K562 (cell line): ENCODE measurements around the gene TARBP2. TPM values are rescaled to one million over a fixed set of nuclear protein-coding genes. Genes with fewer than 3 reads are reported as not detected.

ENCODE experiments used
- ASH1L ChIP-seq: fragments of 450-650 bp; IDR thresholded peaks from 2 replicates; pipeline ENCODE4 v1.6.1; 2018; ENCODE audit warnings: borderline replicate concordance, mild to moderate bottlenecking, low read depth; ENCODE audit not compliant: partially characterized antibody
- BCL6 ChIP-seq: fragments of 250-450 bp; sonication (Bioruptor Pico); IDR thresholded peaks from 2 replicates; pipeline ENCODE4 v1.4.0; 2020
- FOXA1 ChIP-seq: fragments of 450-650 bp; IDR thresholded peaks from 2 replicates; pipeline ENCODE4 v1.6.1; 2016; ENCODE audit warnings: mild to moderate bottlenecking, borderline replicate concordance
- GTF2E2 ChIP-seq: fragments of 200-800 bp; sonication (Bioruptor generic); IDR thresholded peaks from 2 replicates; pipeline ENCODE4 v1.6.1; 2016; ENCODE audit warnings: missing genetic modification characterization, missing compliant biosample characterization
- HDAC2 ChIP-seq: fragments of 450-650 bp; IDR thresholded peaks from 2 replicates; pipeline ENCODE4 v1.6.1; 2016; ENCODE audit warnings: mild to moderate bottlenecking
- KLF1 ChIP-seq: fragments of 450-650 bp; IDR thresholded peaks from 2 replicates; pipeline ENCODE4 v1.6.1; 2016; ENCODE audit warnings: missing genetic modification characterization, missing compliant biosample characterization
- L3MBTL2 ChIP-seq: fragments of 450-650 bp; IDR thresholded peaks from 2 replicates; pipeline ENCODE4 v1.6.1; 2016; ENCODE audit warnings: mild to moderate bottlenecking, moderate library complexity
- NR3C1 ChIP-seq: sonication (generic); formaldehyde crosslinking; IDR thresholded peaks from 2 replicates; pipeline ENCODE4 v1.8.1; 2022; ENCODE audit warnings: missing genetic modification reagents
- PHTF2 ChIP-seq: fragments of 250-450 bp; sonication (Bioruptor Pico); IDR thresholded peaks from 2 replicates; pipeline ENCODE4 v1.5.0; 2021; ENCODE audit warnings: mild to moderate bottlenecking
- RAD21 ChIP-seq, 2 experiments: fragments of 250-450 bp in 1 of 2; fragments of 450-650 bp in 1 of 2; sonication (Bioruptor Pico) in 1 of 2; formaldehyde crosslinking in 1 of 2; IDR thresholded peaks in 1 of 2; conservative IDR thresholded peaks in 1 of 2; 2 replicates each; pipeline versions ENCODE4 v1.4.0 to v1.8.0; 2020 to 2022; ENCODE audit warnings: mild to moderate bottlenecking in 2 of 2, moderate library complexity in 1 of 2
- SMAD1 ChIP-seq: fragments of 150-350 bp; IDR thresholded peaks from 2 replicates; pipeline ENCODE4 v1.6.1; 2014; ENCODE audit warnings: low read length, low read depth; ENCODE audit not compliant: partially characterized antibody
- SREBF2 ChIP-seq: sonication (generic); formaldehyde crosslinking; IDR thresholded peaks from 2 replicates; pipeline ENCODE4 v1.4.0; 2020; ENCODE audit warnings: mild to moderate bottlenecking, missing genetic modification reagents
- TSC22D4 ChIP-seq: fragments of 450-650 bp; IDR thresholded peaks from 2 replicates; pipeline ENCODE4 v1.6.1; 2016; ENCODE audit warnings: missing genetic modification characterization, missing biosample characterization, control low read depth
- ZKSCAN8 ChIP-seq: fragments of 200-800 bp; sonication (Bioruptor generic); IDR thresholded peaks from 2 replicates; pipeline ENCODE4 v1.6.1; 2016; ENCODE audit warnings: missing genetic modification characterization, missing compliant biosample characterization
- ZNF23 ChIP-seq: fragments of 250-450 bp; sonication (Bioruptor Pico); IDR thresholded peaks from 2 replicates; pipeline ENCODE4 v1.4.0; 2020; ENCODE audit warnings: mild to moderate bottlenecking
- ZNF77 ChIP-seq: fragments of 250-450 bp; sonication (Bioruptor Pico); IDR thresholded peaks from 2 replicates; pipeline ENCODE4 v1.5.0; 2020
- ZNF778 ChIP-seq: fragments of 450-650 bp; formaldehyde crosslinking; IDR thresholded peaks from 2 replicates; pipeline ENCODE4 v1.4.0; 2020; ENCODE audit warnings: mild to moderate bottlenecking, moderate library complexity
- polyA plus RNA-seq, 8 experiments: library from polyadenylated mRNA; depleted of rRNA in 4 of 8; stranded (reverse) in 5 of 8; unstranded in 3 of 8; fragments of >200 nt; fragmentation: Nextera tagmentation in 2 of 8; fragmentation: Illumina TruSeq in 1 of 8; extraction: Ambion mirVana in 2 of 8; extraction: Trizol in 1 of 8; gene quantifications; 2 replicates each; pipeline versions ENCODE4 v1.2.1 to v1.2.3, GENCODE V29; 2011 to 2014; ENCODE audit warnings: inconsistent platforms in 1 of 8, missing spikeins in 1 of 8
- total RNA-seq, 7 experiments: library from RNA; depleted of rRNA in 6 of 7; stranded (reverse); fragments of >200 nt in 6 of 7; fragmentation: Illumina TruSeq in 2 of 7; extraction: Trizol in 2 of 7; gene quantifications; 2 replicates each; pipeline versions ENCODE4 v1.2.1 to v1.2.3, GENCODE V29; 2011 to 2021; ENCODE audit warnings: low replicate concordance in 1 of 7
- TF ChIP-seq, protein P1 (sequence below): sonication (generic); formaldehyde crosslinking; IDR thresholded peaks from 2 replicates; pipeline ENCODE4 v1.8.1; 2023; ENCODE audit warnings: mild to moderate bottlenecking, missing genetic modification reagents
- TF ChIP-seq, protein P2 (sequence below): fragments of 450-650 bp; IDR thresholded peaks from 2 replicates; pipeline ENCODE4 v1.6.1; 2016; ENCODE audit warnings: low read depth, mild to moderate bottlenecking, moderate library complexity
- TF ChIP-seq, protein P3 (sequence below): fragments of 150-350 bp; IDR thresholded peaks from 2 replicates; pipeline ENCODE4 v1.6.1; 2014; ENCODE audit warnings: low read depth, mild to moderate bottlenecking, low read length, borderline replicate concordance
- TF ChIP-seq, protein P4 (sequence below): fragments of 450-650 bp; conservative IDR thresholded peaks from 2 replicates; pipeline ENCODE4 v1.6.1; 2016; ENCODE audit warnings: missing genetic modification characterization, low read depth, mild to moderate bottlenecking, missing compliant biosample characterization, moderate library complexity

TARBP2 gene
- total and polyA plus RNA-seq, 9 of the 15 experiments (the other 6 are each of a cell fraction or from before 2014, with no cell fraction given): 5.6 to 69.0 (median 44.6) TPM

DNA sequence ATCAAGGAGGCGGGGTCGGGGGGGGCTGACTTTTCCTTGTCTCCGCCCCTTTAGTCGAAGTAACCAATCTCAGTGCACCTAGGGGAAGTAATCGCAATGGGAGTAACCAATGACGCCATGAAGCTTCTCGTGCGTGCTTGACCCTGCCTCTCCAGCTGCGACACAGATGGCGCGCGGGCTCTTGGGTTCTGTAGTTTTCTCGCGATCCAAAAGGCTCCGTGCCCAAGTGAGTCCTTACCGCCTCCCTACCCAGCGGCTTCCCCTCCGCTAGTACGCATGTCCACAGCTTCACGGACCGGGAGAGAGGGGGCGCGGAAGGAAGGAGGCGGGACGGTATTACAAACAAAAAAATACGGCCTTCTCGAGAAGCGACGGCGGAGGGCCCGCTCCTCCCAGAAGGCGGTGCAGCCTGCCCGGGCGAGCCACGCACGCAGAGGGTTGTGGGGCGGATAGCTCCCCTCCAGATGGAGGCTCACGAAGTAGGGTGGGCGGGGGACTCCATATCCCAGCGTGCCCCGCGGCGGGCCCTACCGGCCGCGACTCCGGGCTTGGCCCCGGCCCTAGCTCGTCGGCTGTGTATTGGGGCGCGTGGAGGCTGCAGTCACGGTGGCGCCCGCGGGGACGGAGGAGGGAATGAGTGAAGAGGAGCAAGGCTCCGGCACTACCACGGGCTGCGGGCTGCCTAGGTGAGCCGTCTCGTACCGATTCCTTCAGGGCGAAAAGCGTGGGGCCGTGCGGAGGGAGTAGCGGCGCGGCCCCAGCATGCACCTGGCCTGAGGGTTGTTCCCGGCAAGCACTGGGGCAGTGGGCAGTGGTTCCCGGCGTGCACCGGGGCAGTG, at the start of gene TARBP2 (continued):
- no peak for TF ChIP-seq ZNF778 (CRISPR knock-in tag)
- TF ChIP-seq TSC22D4 (tag): no peak
- no peak for TF ChIP-seq NR3C1 (CRISPR knock-in tag)
- TF ChIP-seq ZNF77 (CRISPR knock-in tag): no peak
- no peak for TF ChIP-seq FOXA1
- TF ChIP-seq ZKSCAN8: no peak; the same call in 1 of the 2 replicates
- TF ChIP-seq GTF2E2 (tag): peak; percentile 88; the same call in 1 of the 2 replicates
- TF ChIP-seq, protein P1, sequence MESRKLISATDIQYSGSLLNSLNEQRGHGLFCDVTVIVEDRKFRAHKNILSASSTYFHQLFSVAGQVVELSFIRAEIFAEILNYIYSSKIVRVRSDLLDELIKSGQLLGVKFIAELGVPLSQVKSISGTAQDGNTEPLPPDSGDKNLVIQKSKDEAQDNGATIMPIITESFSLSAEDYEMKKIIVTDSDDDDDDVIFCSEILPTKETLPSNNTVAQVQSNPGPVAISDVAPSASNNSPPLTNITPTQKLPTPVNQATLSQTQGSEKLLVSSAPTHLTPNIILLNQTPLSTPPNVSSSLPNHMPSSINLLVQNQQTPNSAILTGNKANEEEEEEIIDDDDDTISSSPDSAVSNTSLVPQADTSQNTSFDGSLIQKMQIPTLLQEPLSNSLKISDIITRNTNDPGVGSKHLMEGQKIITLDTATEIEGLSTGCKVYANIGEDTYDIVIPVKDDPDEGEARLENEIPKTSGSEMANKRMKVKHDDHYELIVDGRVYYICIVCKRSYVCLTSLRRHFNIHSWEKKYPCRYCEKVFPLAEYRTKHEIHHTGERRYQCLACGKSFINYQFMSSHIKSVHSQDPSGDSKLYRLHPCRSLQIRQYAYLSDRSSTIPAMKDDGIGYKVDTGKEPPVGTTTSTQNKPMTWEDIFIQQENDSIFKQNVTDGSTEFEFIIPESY (CRISPR knock-in tag): peak; percentile 65; the same call in 1 of the 2 replicates
- peak; percentile 25 for TF ChIP-seq ASH1L
- no peak for TF ChIP-seq BCL6 (CRISPR knock-in tag)
- no peak for TF ChIP-seq PHTF2 (CRISPR knock-in tag)
- TF ChIP-seq L3MBTL2: peak; percentile 94
- TF ChIP-seq, protein P2, sequence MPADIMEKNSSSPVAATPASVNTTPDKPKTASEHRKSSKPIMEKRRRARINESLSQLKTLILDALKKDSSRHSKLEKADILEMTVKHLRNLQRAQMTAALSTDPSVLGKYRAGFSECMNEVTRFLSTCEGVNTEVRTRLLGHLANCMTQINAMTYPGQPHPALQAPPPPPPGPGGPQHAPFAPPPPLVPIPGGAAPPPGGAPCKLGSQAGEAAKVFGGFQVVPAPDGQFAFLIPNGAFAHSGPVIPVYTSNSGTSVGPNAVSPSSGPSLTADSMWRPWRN: no peak
- TF ChIP-seq SMAD1: no peak
- no peak for TF ChIP-seq HDAC2
- TF ChIP-seq KLF1 (tag): no peak
- TF ChIP-seq SREBF2 (CRISPR knock-in tag): no peak
- no peak for TF ChIP-seq RAD21 (CRISPR knock-in tag; conservative IDR thresholded peaks at IDR 0.05 in 1 of 2, IDR thresholded peaks at IDR 0.05 in 1 of 2)
- TF ChIP-seq, protein P3, sequence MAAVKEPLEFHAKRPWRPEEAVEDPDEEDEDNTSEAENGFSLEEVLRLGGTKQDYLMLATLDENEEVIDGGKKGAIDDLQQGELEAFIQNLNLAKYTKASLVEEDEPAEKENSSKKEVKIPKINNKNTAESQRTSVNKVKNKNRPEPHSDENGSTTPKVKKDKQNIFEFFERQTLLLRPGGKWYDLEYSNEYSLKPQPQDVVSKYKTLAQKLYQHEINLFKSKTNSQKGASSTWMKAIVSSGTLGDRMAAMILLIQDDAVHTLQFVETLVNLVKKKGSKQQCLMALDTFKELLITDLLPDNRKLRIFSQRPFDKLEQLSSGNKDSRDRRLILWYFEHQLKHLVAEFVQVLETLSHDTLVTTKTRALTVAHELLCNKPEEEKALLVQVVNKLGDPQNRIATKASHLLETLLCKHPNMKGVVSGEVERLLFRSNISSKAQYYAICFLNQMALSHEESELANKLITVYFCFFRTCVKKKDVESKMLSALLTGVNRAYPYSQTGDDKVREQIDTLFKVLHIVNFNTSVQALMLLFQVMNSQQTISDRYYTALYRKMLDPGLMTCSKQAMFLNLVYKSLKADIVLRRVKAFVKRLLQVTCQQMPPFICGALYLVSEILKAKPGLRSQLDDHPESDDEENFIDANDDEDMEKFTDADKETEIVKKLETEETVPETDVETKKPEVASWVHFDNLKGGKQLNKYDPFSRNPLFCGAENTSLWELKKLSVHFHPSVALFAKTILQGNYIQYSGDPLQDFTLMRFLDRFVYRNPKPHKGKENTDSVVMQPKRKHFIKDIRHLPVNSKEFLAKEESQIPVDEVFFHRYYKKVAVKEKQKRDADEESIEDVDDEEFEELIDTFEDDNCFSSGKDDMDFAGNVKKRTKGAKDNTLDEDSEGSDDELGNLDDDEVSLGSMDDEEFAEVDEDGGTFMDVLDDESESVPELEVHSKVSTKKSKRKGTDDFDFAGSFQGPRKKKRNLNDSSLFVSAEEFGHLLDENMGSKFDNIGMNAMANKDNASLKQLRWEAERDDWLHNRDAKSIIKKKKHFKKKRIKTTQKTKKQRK: no peak
- TF ChIP-seq ZNF23 (CRISPR knock-in tag): peak; percentile 50; the same call in 1 of the 2 replicates
- TF ChIP-seq, protein P4, sequence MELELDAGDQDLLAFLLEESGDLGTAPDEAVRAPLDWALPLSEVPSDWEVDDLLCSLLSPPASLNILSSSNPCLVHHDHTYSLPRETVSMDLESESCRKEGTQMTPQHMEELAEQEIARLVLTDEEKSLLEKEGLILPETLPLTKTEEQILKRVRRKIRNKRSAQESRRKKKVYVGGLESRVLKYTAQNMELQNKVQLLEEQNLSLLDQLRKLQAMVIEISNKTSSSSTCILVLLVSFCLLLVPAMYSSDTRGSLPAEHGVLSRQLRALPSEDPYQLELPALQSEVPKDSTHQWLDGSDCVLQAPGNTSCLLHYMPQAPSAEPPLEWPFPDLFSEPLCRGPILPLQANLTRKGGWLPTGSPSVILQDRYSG: peak; percentile 90
